ENCODE data around the gene BRCA2. TPM values are rescaled to one million over a fixed set of nuclear protein-coding genes. Genes with fewer than 3 reads are reported as not detected.

Gene BRCA2
- total RNA-seq, 2 donors from 2014 or later: 2.9 to 4.8 TPM

DNA sequence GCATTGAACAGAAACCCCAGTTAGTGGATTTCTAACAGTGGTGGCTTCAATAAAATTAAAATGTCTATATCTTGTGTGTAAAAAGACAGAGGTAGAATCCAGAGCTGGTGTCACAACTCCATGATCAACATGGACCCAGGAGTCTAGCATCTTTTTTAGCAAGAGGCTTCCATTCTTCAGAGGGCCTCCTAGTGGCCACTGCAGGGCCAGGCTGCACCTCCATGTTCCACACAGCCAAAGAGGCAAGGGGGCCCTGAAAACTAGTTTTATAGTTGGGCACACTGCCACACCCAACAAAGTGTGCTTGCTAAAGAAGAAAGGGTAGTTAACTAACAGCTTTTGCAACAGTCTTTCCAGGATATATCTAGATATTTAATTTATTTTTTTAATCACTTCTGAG, 99.7 kb downstream of the BRCA2 start:
- no peak overlapping the region for H3K27ac Mint-ChIP-seq
- ATAC-seq: peak; percentile 63
- no peaks in the 10 kb centered on the region for H3K27me3 Mint-ChIP-seq
- H3K36me3 Mint-ChIP-seq (ENCODE audit: low read depth): peaks cover 7% of the 10 kb centered on the region
- H3K4me3 Mint-ChIP-seq: no peak overlapping the region
- H3K4me1 Mint-ChIP-seq: peaks cover 18% of the 10 kb centered on the region
- DNase-seq: no peak
- no peaks in the 10 kb centered on the region for H3K9me3 ChIP-seq (ENCODE audit: control insufficient read depth, low read length, poor library complexity, severe bottlenecking)

DNA sequence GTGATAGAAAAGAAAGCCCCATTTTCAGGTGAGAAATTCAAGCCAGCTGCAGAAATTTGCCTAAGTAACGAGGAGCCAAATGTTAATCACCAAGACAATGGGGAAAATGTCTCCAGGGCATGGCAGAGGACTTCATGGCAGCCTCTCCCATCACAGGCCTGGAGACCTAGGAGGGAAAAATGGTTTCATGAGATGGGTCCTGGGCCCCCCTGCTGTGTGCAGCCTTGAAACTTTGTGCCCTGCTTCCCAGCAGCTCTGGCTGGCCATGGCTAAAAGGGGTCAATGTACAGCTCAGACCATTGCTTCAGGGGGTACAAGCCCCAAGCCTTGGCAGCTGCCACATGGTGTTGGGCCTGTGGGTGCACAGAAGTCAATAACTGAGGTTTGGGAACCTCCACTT, 102.7 kb downstream of the BRCA2 start:
- Mint-ChIP-seq H3K4me1 (peaks cover 15% of the 10 kb centered on the region), H3K27me3 (no peaks in the 10 kb centered on the region), H3K36me3 (ENCODE audit: low read depth) (peaks cover 6% of the 10 kb centered on the region), H3K4me3 (no peak overlapping the region), H3K27ac (no peak overlapping the region)
- DNase-seq (no peak), ATAC-seq (no peak)
- no peaks in the 10 kb centered on the region for H3K9me3 ChIP-seq (ENCODE audit: control insufficient read depth, low read length, poor library complexity, severe bottlenecking)

- H3K9me3 ChIP-seq (ENCODE audit: control insufficient read depth, low read length, poor library complexity, severe bottlenecking): no peaks in the 10 kb centered on the region
- H3K27ac Mint-ChIP-seq: peak overlapping the region; percentile 74
- H3K4me3 Mint-ChIP-seq: no peak overlapping the region
- no peaks in the 10 kb centered on the region for H3K27me3 Mint-ChIP-seq
- ATAC-seq (no peak), DNase-seq (no peak)
- H3K4me1 Mint-ChIP-seq: peaks cover 26% of the 10 kb centered on the region
- peaks cover 14% of the 10 kb centered on the region for H3K36me3 Mint-ChIP-seq (ENCODE audit: low read depth)
Observed at GRCh38 chr13:32419862-32420261, 104.6 kb downstream of the BRCA2 start.

DNA sequence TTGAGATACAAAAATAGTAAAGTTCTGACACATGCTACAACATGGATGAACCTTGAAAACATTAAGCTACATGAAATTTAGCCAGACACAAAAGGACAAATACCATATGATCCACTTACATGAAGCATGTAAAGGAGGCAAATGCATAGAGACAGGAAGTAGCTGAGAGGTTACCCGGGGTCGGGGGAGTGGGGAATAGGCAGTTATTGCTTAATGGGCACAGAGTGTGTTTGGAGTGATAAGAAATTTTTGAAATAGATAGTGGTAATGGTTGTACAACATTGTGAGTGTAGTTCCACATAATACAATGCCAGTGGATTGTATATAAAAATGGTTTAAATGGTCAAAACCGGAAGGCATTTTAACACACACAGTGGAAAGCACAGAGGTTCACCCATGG, 108.3 kb downstream of the BRCA2 start:
- H3K27me3 Mint-ChIP-seq: no peaks in the 10 kb centered on the region
- DNase-seq (no peak), ATAC-seq (no peak)
- peaks cover 14% of the 10 kb centered on the region for H3K36me3 Mint-ChIP-seq (ENCODE audit: low read depth)
- peak overlapping the region; percentile 97 for H3K27ac Mint-ChIP-seq
- H3K4me1 Mint-ChIP-seq: peaks cover 39% of the 10 kb centered on the region
- no peak overlapping the region for H3K4me3 Mint-ChIP-seq
- H3K9me3 ChIP-seq (ENCODE audit: control insufficient read depth, low read length, poor library complexity, severe bottlenecking): no peaks in the 10 kb centered on the region

- Mint-ChIP-seq H3K27me3 (no peaks in the 10 kb centered on the region), H3K36me3 (ENCODE audit: low read depth) (peaks cover 12% of the 10 kb centered on the region), H3K27ac (peak overlapping the region; percentile 97), H3K4me3 (peak overlapping the region; percentile 74), H3K4me1 (peaks cover 41% of the 10 kb centered on the region)
- no peak for ATAC-seq
- DNase-seq: no peak
- no peaks in the 10 kb centered on the region for H3K9me3 ChIP-seq (ENCODE audit: control insufficient read depth, low read length, poor library complexity, severe bottlenecking)
Observed at GRCh38 chr13:32425158-32425557, 109.8 kb downstream of the BRCA2 start.

DNA sequence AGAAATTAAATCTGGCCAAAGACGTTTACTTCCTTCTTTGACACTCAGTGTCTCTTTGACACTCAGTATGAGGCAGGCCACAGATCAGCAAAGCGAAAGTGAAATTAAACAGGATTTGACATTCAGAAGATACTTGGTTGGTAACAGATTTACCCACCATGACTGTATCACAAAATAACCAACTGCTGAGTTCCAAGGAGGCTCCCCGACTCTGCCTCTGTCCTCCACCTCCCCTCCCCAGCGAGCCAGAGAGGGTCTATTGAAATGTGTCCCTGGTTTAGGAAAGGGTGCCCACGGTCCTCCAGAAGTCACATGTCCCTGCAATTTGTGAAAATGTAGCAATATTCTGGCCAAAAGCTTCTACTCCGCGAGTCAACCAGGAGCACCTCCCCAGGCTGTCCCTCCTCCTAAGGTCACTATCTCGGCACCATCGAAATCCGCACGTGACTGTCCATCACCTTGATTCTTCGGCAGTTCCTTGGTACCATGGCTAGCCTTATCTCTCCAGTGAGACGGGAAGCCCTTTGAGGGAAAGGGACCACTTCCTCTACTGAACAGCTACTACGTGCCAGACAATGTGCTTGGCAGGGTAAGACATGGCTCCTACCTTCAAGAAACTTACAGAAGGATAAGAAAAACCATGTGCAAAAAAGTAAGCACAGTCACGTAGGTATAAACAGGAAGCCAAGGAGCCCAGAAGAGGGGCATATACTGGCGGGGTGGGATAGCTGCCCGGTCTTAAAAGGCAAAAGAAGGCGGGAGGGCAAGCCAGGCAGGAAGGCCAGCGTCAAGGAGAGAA, 111.1 kb downstream of the BRCA2 start:
- no peaks in the 10 kb centered on the region for H3K27me3 Mint-ChIP-seq
- H3K27ac Mint-ChIP-seq: peak overlapping the region; percentile 97
- H3K9me3 ChIP-seq (ENCODE audit: control insufficient read depth, low read length, poor library complexity, severe bottlenecking): no peaks in the 10 kb centered on the region
- ATAC-seq (peak; percentile 58), DNase-seq (peak in 1 of 3 donors; percentile 7)
- H3K4me3 Mint-ChIP-seq: peak overlapping the region; percentile 99
- peaks cover 42% of the 10 kb centered on the region for H3K4me1 Mint-ChIP-seq
- H3K36me3 Mint-ChIP-seq (ENCODE audit: low read depth): peaks cover 12% of the 10 kb centered on the region

DNA sequence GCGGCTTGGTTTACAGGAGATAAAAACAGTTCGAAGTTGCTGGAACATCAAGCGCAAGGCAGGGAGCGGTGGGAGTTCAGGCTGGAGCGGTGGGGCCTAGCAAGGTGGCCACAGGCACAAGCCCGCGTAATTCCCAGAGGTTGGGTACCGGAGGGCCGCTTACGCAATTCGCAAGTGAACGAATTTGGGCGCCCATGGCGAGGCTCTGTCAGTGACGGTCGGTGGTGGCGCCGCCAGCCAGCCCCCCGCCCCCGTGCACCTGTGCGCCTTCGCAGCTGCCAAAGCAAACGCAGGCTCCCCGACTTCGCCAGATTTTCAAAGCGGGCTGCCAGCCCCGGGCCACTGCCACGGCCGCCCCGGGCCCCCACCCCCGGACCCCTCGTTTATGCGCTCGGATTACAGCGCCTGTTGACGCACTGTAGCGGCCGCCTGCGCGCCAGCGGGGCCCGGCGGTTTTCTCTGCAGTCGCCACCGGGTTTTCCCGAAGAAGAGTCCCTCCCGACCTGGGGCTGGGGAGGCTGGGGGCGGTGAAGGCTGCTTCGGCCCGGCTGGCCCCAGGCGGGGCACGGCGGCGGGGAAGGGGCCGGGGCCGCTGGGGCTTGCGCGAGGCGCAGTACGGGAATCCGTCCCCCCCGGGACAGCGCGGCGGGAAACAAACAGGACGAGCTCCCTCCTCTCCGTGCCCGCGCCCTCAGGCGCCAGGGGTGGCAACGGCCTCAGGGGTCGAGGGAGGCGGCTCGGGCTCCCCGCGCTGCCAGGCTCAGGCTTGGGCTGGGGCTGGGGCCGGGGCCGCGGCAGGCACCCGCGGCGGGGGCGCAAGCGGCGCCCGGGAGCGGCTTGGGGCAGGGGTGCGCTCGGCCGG, 111.9 kb downstream of the BRCA2 start:
- Mint-ChIP-seq H3K36me3 (ENCODE audit: low read depth) (peaks cover 12% of the 10 kb centered on the region), H3K4me1 (peaks cover 42% of the 10 kb centered on the region), H3K27me3 (no peaks in the 10 kb centered on the region), H3K27ac (peak overlapping the region; percentile 97), H3K4me3 (peak overlapping the region; percentile 99)
- peak; percentile 41 to 46 (median 43) for DNase-seq
- H3K9me3 ChIP-seq (ENCODE audit: control insufficient read depth, low read length, poor library complexity, severe bottlenecking): no peaks in the 10 kb centered on the region
- ATAC-seq: peak; percentile 48

DNA sequence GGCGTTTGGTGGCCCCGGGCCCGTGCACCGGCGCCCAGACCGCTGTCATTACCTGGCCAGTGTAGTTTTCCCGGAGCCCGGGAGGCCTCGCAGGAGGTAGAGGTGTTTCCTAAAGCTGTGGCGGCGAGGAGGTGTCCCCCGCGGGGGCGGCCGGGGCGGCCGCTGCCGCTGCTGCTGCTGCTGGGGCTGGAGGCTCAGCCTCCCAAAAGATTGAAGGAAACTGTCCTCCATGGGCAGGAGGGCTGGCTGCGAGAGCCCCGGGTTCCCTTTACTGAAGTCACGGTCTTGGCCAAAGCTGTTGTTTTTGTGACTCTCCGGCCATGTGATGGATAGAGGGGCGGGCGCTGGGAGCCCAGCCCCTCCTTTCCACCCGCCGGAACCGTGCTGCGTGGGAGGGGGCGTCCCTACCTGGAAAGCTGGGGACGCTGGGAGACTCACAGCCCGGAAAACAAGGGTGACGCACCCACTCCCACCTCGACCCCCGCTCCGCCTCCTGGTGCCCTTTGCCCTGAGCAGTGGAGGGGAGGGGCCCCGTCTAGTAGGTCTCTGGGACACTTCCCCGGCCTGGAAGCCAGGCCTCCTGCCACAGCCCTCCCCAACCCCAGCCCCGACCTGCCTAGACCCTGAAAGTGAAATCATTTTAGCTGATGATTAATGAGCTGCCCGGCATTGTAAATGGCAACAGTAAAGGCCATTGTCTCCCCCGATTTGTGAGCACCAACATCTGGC, 112.7 kb downstream of the BRCA2 start, which contains the start of gene N4BP2L1:
N4BP2L1 (minus strand) TSS at position 279 of the 729 bp plus-strand sequence; CDS start at position 231, 48 bp downstream.
- peaks cover 36% of the 10 kb centered on the region for H3K4me1 Mint-ChIP-seq
- peaks cover 10% of the 10 kb centered on the region for H3K36me3 Mint-ChIP-seq (ENCODE audit: low read depth)

GRCh38 chr13:32428581-32429432, 113.5 kb downstream of the BRCA2 start:
- Mint-ChIP-seq H3K4me1 (peaks cover 31% of the 10 kb centered on the region), H3K36me3 (ENCODE audit: low read depth) (peaks cover 7% of the 10 kb centered on the region), H3K4me3 (peak overlapping the region; percentile 86), H3K27me3 (no peaks in the 10 kb centered on the region), H3K27ac (peak overlapping the region; percentile 96)
- H3K9me3 ChIP-seq (ENCODE audit: control insufficient read depth, low read length, poor library complexity, severe bottlenecking): no peaks in the 10 kb centered on the region
- DNase-seq: no peak
- ATAC-seq: no peak

More for the DNA sequence above, 112.7 kb downstream of the BRCA2 start, which contains the start of gene N4BP2L1:
- DNase-seq (peak; percentile 51 to 82 (median 73)), ATAC-seq (peak; percentile 70)
- H3K27ac Mint-ChIP-seq: peak within 1 kb of the TSS; percentile 97
- no peaks in the 10 kb centered on the region for H3K9me3 ChIP-seq (ENCODE audit: control insufficient read depth, low read length, poor library complexity, severe bottlenecking)
- H3K4me3 Mint-ChIP-seq: peak within 1 kb of the TSS; percentile 99
- H3K27me3 Mint-ChIP-seq: no peaks in the 10 kb centered on the region

GRCh38 chr13:32429433-32429909, 114.2 kb downstream of the BRCA2 start:
- Mint-ChIP-seq H3K4me1 (peaks cover 26% of the 10 kb centered on the region), H3K4me3 (no peak overlapping the region), H3K36me3 (ENCODE audit: low read depth) (peaks cover 2% of the 10 kb centered on the region), H3K27ac (peak overlapping the region; percentile 96), H3K27me3 (no peaks in the 10 kb centered on the region)
- H3K9me3 ChIP-seq (ENCODE audit: control insufficient read depth, low read length, poor library complexity, severe bottlenecking): no peaks in the 10 kb centered on the region
- ATAC-seq (no peak), DNase-seq (no peak)

GRCh38 chr13:32430018-32430747, 114.9 kb downstream of the BRCA2 start:
- no peaks in the 10 kb centered on the region for H3K9me3 ChIP-seq (ENCODE audit: control insufficient read depth, low read length, poor library complexity, severe bottlenecking)
- Mint-ChIP-seq H3K4me1 (peaks cover 24% of the 10 kb centered on the region), H3K36me3 (ENCODE audit: low read depth) (peaks cover 1% of the 10 kb centered on the region), H3K27me3 (no peaks in the 10 kb centered on the region), H3K27ac (peak overlapping the region; percentile 19), H3K4me3 (peak overlapping the region; percentile 25)
- no peak for ATAC-seq
- DNase-seq: no peak

Measured in T-helper 17 cell (primary cell).